K562 (cell line): ENCODE measurements around the gene NPDC1. TPM values are rescaled to one million over a fixed set of nuclear protein-coding genes. Genes with fewer than 3 reads are reported as not detected.
A peak's percentile ranks its signal among the peaks of the same experiment; 100 is the strongest.

ENCODE experiments used
- ATAC-seq: fragments of 200-7000 bp; cut with Tn5 transposase; 3 replicates; pipeline ENCODE4 v1.9.1; 2020; ENCODE audit warnings: moderate library complexity
- BruUV-seq: library from RNA; stranded (reverse); fragments of 400-500 nt; replicated peaks from 2 replicates; lab custom pipeline; 2021; lab: Mats Ljungman, UMichigan
- CTCF ChIA-PET: fragments of 300-600 bp; formaldehyde crosslinking; extraction: SDS; loops from one replicate; lab custom pipeline; 2021; ENCODE audit warnings: low intra/inter-chr PET ratio; lab: Yijun Ruan, JAX
- POLR2A ChIA-PET: fragments of 300-600, 350-650 bp; sonication (Branson Sonifier 250); formaldehyde crosslinking; extraction: SDS; loops from one replicate; lab custom pipeline; 2021; ENCODE audit warnings: antibody characterized with exemption, inconsistent platforms; lab: Yijun Ruan, JAX
- DNase-seq, 4 experiments: peaks; one replicate each; pipeline versions ENCODE4 v3.0.0 to v3.0.0-alpha.2; 2011 to 2018; ENCODE audit warnings: low spot score in 3 of 4, mixed read lengths in 3 of 4; ENCODE audit errors: extremely low read depth in 1 of 4
- FAIRE-seq: peaks from 2 replicates; lab custom pipeline; 2011; peaks lifted over from hg19 to GRCh38; lab: Jason Lieb, UNC
- H2AFZ ChIP-seq: 2 replicates; pipeline ENCODE4 v1.6.0; 2011; ENCODE audit warnings: low read depth, low read length, control low read depth, inconsistent platforms
- H3K27ac ChIP-seq: fragments of 200-600 bp; 3 replicates; pipeline ENCODE4 v1.8.0; 2011; ENCODE audit warnings: low read depth, mild to moderate bottlenecking, control low read depth, inconsistent platforms, low read length, moderate library complexity, mixed read lengths; ENCODE audit errors: extremely low read depth
- H3K27me3 ChIP-seq, 2 experiments: fragments of 300-600 bp in 1 of 2; 2 replicates in 1 of 2; 3 replicates in 1 of 2; pipeline versions ENCODE4 v1.6.0 to v1.8.0; 2011; ENCODE audit warnings: inconsistent platforms in 2 of 2, low read length in 2 of 2, mild to moderate bottlenecking in 1 of 2, mixed read lengths in 1 of 2, moderate library complexity in 1 of 2; ENCODE audit not compliant: control insufficient read depth in 2 of 2, insufficient read depth in 2 of 2
- H3K36me3 ChIP-seq: fragments of 300-600 bp; 3 replicates; pipeline ENCODE4 v1.8.0; 2011; ENCODE audit warnings: mild to moderate bottlenecking, low read length, inconsistent platforms; ENCODE audit not compliant: control insufficient read depth, insufficient read depth
- H3K4me1 ChIP-seq, 2 experiments: fragments of 200-600 bp in 1 of 2; replicated peaks in 1 of 2; 2 replicates in 1 of 2; 3 replicates in 1 of 2; pipeline versions ENCODE4 v1.5.1 to v1.8.0; 2011; ENCODE audit warnings: inconsistent platforms in 2 of 2, low read length in 2 of 2, mild to moderate bottlenecking in 1 of 2, mixed read lengths in 1 of 2, moderate library complexity in 1 of 2; ENCODE audit not compliant: control insufficient read depth in 2 of 2, insufficient read depth in 2 of 2
- H3K4me2 ChIP-seq: 2 replicates; pipeline ENCODE4 v1.6.1; 2011; ENCODE audit warnings: low read length, control low read depth, inconsistent platforms, mixed read lengths; ENCODE audit not compliant: insufficient read depth
- H3K4me3 ChIP-seq: fragments of 200-600 bp; sonication (generic), shearing (Covaris generic); 2 replicates; pipeline ENCODE4 v1.5.1; 2016; ENCODE audit warnings: control low read depth, inconsistent platforms
- H3K79me2 ChIP-seq: fragments of 200-600 bp; 3 replicates; pipeline ENCODE4 v1.8.0; 2011; ENCODE audit warnings: low read length, inconsistent platforms; ENCODE audit not compliant: control insufficient read depth, insufficient read depth
- H3K9ac ChIP-seq, 2 experiments: 2 replicates each; pipeline versions ENCODE4 v1.6.0 to v1.6.1; 2011; ENCODE audit warnings: low read depth in 2 of 2, low read length in 2 of 2, control low read depth in 1 of 2, inconsistent platforms in 1 of 2, mild to moderate bottlenecking in 1 of 2, mixed read lengths in 1 of 2; ENCODE audit not compliant: insufficient read depth in 1 of 2
- H3K9me1 ChIP-seq: one replicate; pipeline ENCODE4 v1.6.0; 2011; ENCODE audit warnings: inconsistent platforms, mild to moderate bottlenecking, low read length, moderate library complexity; ENCODE audit not compliant: control insufficient read depth, insufficient read depth
- H3K9me3 ChIP-seq: replicated peaks from 2 replicates; pipeline ENCODE4 v1.5.1; 2011; ENCODE audit warnings: low read depth, low read length, inconsistent platforms; ENCODE audit not compliant: control insufficient read depth, insufficient read depth
- H4K20me1 ChIP-seq: replicated peaks from 2 replicates; pipeline ENCODE4 v1.6.1; 2011; ENCODE audit warnings: low read length, inconsistent platforms, mixed read lengths; ENCODE audit not compliant: control insufficient read depth, insufficient read depth
- ATF4 ChIP-seq: fragments of 450-650 bp; formaldehyde crosslinking; IDR thresholded peaks from 2 replicates; pipeline ENCODE4 v1.4.0; 2022; ENCODE audit warnings: mild to moderate bottlenecking, moderate library complexity
- CBX3 ChIP-seq, 2 experiments: IDR thresholded peaks; 1 replicate in 1 of 2; 2 replicates in 1 of 2; pipeline ENCODE4 v1.6.1; 2012; ENCODE audit warnings: inconsistent platforms in 2 of 2, low read length in 2 of 2, borderline replicate concordance in 1 of 2, control low read depth in 1 of 2
- CHAMP1 ChIP-seq: fragments of 450-650 bp; IDR thresholded peaks from 2 replicates; pipeline ENCODE4 v1.6.1; 2016; ENCODE audit warnings: mild to moderate bottlenecking
- ELF1 ChIP-seq: fragments of 200-800 bp; sonication (Bioruptor generic); IDR thresholded peaks from 2 replicates; pipeline ENCODE4 v1.6.1; 2016; ENCODE audit warnings: missing genetic modification characterization, missing compliant biosample characterization
- GABPA ChIP-seq: fragments of 200-800 bp; sonication (Bioruptor generic); conservative IDR thresholded peaks from 2 replicates; pipeline ENCODE4 v1.6.1; 2016; ENCODE audit warnings: low read depth, missing genetic modification characterization, missing compliant biosample characterization
- HNRNPL ChIP-seq: fragments of 200-400 bp; formaldehyde crosslinking; IDR thresholded peaks from 2 replicates; pipeline ENCODE4 v1.6.1; 2017; ENCODE audit warnings: low read depth, mild to moderate bottlenecking, low read length
- MAFF ChIP-seq: IDR thresholded peaks from 2 replicates; pipeline ENCODE4 v1.6.1; 2012; ENCODE audit warnings: low read length, improper control_type of control experiment
- NELFE ChIP-seq: IDR thresholded peaks from 2 replicates; pipeline ENCODE4 v1.6.1; 2011; ENCODE audit warnings: mild to moderate bottlenecking; ENCODE audit not compliant: insufficient read depth, insufficient read length
- TAF7 ChIP-seq: fragments of 450-650 bp; IDR thresholded peaks from 2 replicates; pipeline ENCODE4 v1.6.1; 2016; ENCODE audit warnings: missing genetic modification characterization, missing compliant biosample characterization
- TEAD4 ChIP-seq, 2 experiments: sonication (generic) in 1 of 2; formaldehyde crosslinking in 1 of 2; IDR thresholded peaks; 2 replicates each; pipeline versions ENCODE4 v1.6.1 to v1.8.0; 2012 to 2022; ENCODE audit warnings: borderline replicate concordance in 1 of 2, inconsistent platforms in 1 of 2, low read length in 1 of 2, mild to moderate bottlenecking in 1 of 2, missing genetic modification reagents in 1 of 2
- ZNF124 ChIP-seq: sonication (generic); formaldehyde crosslinking; IDR thresholded peaks from 2 replicates; pipeline ENCODE4 v1.8.1; 2022; ENCODE audit warnings: missing genetic modification reagents
- ZNF146 ChIP-seq: IDR thresholded peaks from one replicate; pipeline ENCODE4 v1.6.1; 2018; ENCODE audit warnings: missing compliant biosample characterization; ENCODE audit not compliant: unreplicated experiment
- ZNF253 ChIP-seq: fragments of 250-450 bp; sonication (Bioruptor Pico); conservative IDR thresholded peaks from 2 replicates; pipeline ENCODE4 v1.6.1; 2021; ENCODE audit warnings: mild to moderate bottlenecking
- ZNF311 ChIP-seq: fragments of 250-450 bp; sonication (Bioruptor Pico); IDR thresholded peaks from 2 replicates; pipeline ENCODE4 v1.4.0; 2020; ENCODE audit warnings: mild to moderate bottlenecking, moderate library complexity
- ZNF561 ChIP-seq: fragments of 450-650 bp; formaldehyde crosslinking; conservative IDR thresholded peaks from 2 replicates; pipeline ENCODE4 v1.4.0; 2020; ENCODE audit warnings: mild to moderate bottlenecking, moderate library complexity
- ZNF75A ChIP-seq: fragments of 450-650 bp; formaldehyde crosslinking; IDR thresholded peaks from 2 replicates; pipeline ENCODE4 v1.4.0; 2020; ENCODE audit warnings: mild to moderate bottlenecking
- WGBS: fragments of 100-300 bp; shearing (Covaris generic); methylation state at CpG from one replicate; pipeline ENCODE4 v1.1.6; 2016; ENCODE audit warnings: low coverage, mixed read lengths; ENCODE audit not compliant: insufficient coverage; ENCODE audit errors: missing lambda C conversion rate; 5-methylcytosine and 5-hydroxymethylcytosine counted together
- in situ Hi-C: fragments of 300-500 bp; cut with MboI; formaldehyde crosslinking; loops from 4 replicates; pipeline ENCODE4 v1.15.0; 2018; ENCODE audit warnings: inconsistent platforms, mixed read lengths
- intact Hi-C: fragments of 100-400 bp; cut with micrococcal nuclease; formaldehyde crosslinking; loops from 2 replicates; pipeline ENCODE4 v1.14.2; 2022
- polyA plus RNA-seq, 8 experiments: library from polyadenylated mRNA; depleted of rRNA in 4 of 8; stranded (reverse) in 5 of 8; unstranded in 3 of 8; fragments of >200 nt; fragmentation: Nextera tagmentation in 2 of 8; fragmentation: Illumina TruSeq in 1 of 8; extraction: Ambion mirVana in 2 of 8; extraction: Trizol in 1 of 8; gene quantifications; 2 replicates each; pipeline versions ENCODE4 v1.2.1 to v1.2.3, GENCODE V29; 2011 to 2014; ENCODE audit warnings: inconsistent platforms in 1 of 8, missing spikeins in 1 of 8
- total RNA-seq, 7 experiments: library from RNA; depleted of rRNA in 6 of 7; stranded (reverse); fragments of >200 nt in 6 of 7; fragmentation: Illumina TruSeq in 2 of 7; extraction: Trizol in 2 of 7; gene quantifications; 2 replicates each; pipeline versions ENCODE4 v1.2.1 to v1.2.3, GENCODE V29; 2011 to 2021; ENCODE audit warnings: low replicate concordance in 1 of 7
- TF ChIP-seq, protein P1 (sequence below): fragments of 450-650 bp; IDR thresholded peaks from 2 replicates; pipeline ENCODE4 v1.6.1; 2016; ENCODE audit warnings: borderline replicate concordance

NPDC1 gene
- total and polyA plus RNA-seq, 9 of the 15 experiments (the other 6 are each of a cell fraction or from before 2014, with no cell fraction given): 0.06 to 2.1 (median 0.53) TPM; not detected in 3

DNA sequence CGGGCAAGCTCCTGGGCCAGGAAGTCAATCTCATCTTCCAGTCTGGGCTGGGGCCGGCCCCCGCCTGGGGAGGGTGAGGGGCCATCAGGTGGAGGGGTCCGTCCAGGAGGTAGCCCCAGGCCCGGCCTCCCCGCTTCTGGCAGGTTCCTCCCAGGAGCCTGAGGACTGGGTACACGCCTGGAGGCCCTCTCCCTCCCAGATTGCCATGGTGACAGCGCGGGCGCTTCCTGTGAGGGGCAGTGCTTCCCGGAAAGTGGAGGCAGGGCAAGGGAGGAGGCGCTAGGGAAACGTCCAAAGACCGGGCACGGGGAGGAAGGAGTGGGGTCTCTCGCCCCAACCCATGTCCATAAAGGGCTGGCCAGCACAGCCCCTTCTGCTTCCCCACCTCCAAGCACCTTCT lies 4.9 kb downstream of the NPDC1 start:
- no peak overlapping the region for H2AFZ ChIP-seq
- TF ChIP-seq CBX3 (IDR thresholded peaks at IDR 0.05; ENCODE audit: borderline replicate concordance in 1 of 2, low read length in 2 of 2) (no peak), ZNF311 (no peak), ELF1 (tag) (peak; percentile 43; the same call in 1 of the 2 replicates), CHAMP1 (no peak), ZNF124 (CRISPR knock-in tag) (no peak), GABPA (peak; percentile 44), ZNF561 (CRISPR knock-in tag) (no peak), HNRNPL (no peak), ZNF253 (CRISPR knock-in tag) (no peak), TAF7 (tag) (no peak), ATF4 (no peak), MAFF (no peak), NELFE (no peak), TEAD4 (IDR thresholded peaks at IDR 0.05; ENCODE audit: low read length) (no peak), TEAD4 (CRISPR knock-in tag; IDR thresholded peaks at IDR 0.05; ENCODE audit: borderline replicate concordance) (no peak), ZNF75A (CRISPR knock-in tag) (no peak), ZNF146 (CRISPR knock-in tag) (no peak)
- TF ChIP-seq, protein P1, sequence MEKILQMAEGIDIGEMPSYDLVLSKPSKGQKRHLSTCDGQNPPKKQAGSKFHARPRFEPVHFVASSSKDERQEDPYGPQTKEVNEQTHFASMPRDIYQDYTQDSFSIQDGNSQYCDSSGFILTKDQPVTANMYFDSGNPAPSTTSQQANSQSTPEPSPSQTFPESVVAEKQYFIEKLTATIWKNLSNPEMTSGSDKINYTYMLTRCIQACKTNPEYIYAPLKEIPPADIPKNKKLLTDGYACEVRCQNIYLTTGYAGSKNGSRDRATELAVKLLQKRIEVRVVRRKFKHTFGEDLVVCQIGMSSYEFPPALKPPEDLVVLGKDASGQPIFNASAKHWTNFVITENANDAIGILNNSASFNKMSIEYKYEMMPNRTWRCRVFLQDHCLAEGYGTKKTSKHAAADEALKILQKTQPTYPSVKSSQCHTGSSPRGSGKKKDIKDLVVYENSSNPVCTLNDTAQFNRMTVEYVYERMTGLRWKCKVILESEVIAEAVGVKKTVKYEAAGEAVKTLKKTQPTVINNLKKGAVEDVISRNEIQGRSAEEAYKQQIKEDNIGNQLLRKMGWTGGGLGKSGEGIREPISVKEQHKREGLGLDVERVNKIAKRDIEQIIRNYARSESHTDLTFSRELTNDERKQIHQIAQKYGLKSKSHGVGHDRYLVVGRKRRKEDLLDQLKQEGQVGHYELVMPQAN: no peak
- TF ChIP-seq, all 486 proteins: peak for 2
- peaks cover 7 to 50% of the 10 kb centered on the region in 2 experiments; a peak in 4 of 5 replicates for H3K27me3 ChIP-seq
- H3K9me3 ChIP-seq: no peaks in the 10 kb centered on the region
- ChIA-PET POLR2A (no interaction called here), CTCF (no interaction called here)
- ATAC-seq (no peak; the same call in 1 of the 3 replicates), FAIRE-seq (no peak), DNase-seq (peak in 2 of 4 experiments; percentile 39 to 40)
- no peaks in the 10 kb centered on the region for H3K36me3 ChIP-seq
- H3K27ac ChIP-seq: no peak overlapping the region
- intact Hi-C loops (no loop called here), in situ Hi-C loops (no loop called here)
- peaks cover 12% of the 10 kb centered on the region; the same call in 1 of the 2 replicates for H4K20me1 ChIP-seq
- no peaks in the 10 kb centered on the region for H3K79me2 ChIP-seq
- H3K4me1 ChIP-seq: peaks cover 0 to 76% of the 10 kb centered on the region in 2 experiments; a peak in 4 of 5 replicates
- no peak overlapping the region for H3K4me3 ChIP-seq
- 3% methylated on average over 10 of the region's 16 CpGs for WGBS
- no peak overlapping the region; a peak in 2 of 4 replicates for H3K9ac ChIP-seq
- H3K9me1 ChIP-seq: no peaks in the 10 kb centered on the region
- no TSS peak for BruUV-seq
- no peak overlapping the region for H3K4me2 ChIP-seq
